Endometrium (tissue), 2 donors: Measurements from ENCODE around the gene HOMER2.
"Not testable (repeated sequence)": the region's sequence is repeated elsewhere in the genome, so short reads cannot be mapped to it uniquely, and the experiment has no call there.

Experiments
- FAIRE-seq: peaks from 2 replicates; lab custom pipeline; 2012; peaks lifted over from hg19 to GRCh38; lab: Jason Lieb, UNC
- donor health status: control.
- donor health status: control.

HOMER2 gene

DNA sequence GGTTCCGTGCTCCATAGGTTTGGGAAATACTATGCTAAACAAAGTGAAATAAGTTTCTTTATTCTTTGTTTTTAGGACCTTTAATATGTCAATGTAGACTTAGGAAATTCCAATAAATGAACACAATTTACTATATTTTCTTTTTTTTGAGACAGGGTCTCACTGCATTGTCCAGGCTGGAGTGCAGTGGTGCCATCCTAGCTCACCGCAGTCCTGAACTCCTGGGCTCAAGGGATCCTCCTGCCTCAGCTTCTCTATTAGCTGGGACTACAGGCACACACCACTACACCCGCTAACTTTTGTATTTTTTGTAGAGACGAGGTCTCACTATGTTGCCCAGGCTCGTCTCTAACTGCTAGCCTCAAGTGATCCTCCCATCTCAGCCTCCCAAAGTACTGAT lies 12.4 kb upstream of the HOMER2 start:
- no peak for FAIRE-seq

DNA sequence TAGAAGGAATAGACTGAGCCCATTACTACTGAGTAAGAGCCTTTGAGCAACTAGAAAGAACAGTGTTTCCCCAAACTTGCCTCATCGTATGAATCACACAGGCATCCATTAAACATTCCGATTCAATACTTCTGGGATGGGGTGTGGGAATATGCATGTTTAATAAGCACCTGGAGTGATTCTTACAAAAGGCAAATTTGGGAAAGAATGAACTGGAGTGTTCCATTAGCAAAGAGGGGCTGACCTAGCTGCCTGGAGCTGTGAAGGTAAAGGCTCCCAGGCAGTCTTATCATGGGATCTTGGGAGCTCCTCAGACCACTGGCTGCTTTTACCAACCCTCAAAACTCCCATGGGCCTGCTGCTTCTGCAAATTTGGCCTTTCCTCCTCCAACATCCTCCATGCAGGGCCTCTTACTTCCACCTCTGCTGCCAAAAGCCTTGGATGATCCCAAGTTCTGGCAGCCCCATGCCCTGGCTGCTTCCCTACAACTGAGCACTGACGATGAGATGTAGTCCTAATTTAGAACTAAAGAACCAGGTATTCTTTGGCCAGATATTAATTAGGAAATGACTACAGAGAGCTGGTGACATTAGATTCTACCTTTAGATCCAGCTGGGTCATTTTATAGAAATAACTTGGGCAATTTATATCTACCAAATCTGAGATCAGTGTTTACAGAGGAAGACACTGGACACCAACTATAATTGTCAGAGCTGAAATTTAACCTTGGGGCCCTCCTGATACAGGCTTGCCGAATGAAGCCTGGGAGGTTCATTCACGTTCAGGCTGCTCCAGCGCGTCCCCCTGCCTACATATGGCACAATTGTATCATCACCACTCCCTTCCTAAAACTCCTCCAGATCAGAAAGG lies 11.2 kb upstream of the HOMER2 start:
- no peak for FAIRE-seq

- no peak for FAIRE-seq
Observed at GRCh38 chr15:82960766-82961165, 8.2 kb upstream of the HOMER2 start.

GRCh38 chr15:82959423-82959822 lies 6.9 kb upstream of the HOMER2 start:
- FAIRE-seq, result no peak

- no peak for FAIRE-seq
Observed at GRCh38 chr15:82958638-82959037, 6.1 kb upstream of the HOMER2 start.

GRCh38 chr15:82951472-82952157 lies 905 bp downstream of the HOMER2 start:
- FAIRE-seq, result no peak

- FAIRE-seq, result no peak
Observed at GRCh38 chr15:82950746-82951370, 1.7 kb downstream of the HOMER2 start.

- no peak for FAIRE-seq
Observed at GRCh38 chr15:82950295-82950694, 2.2 kb downstream of the HOMER2 start.

DNA sequence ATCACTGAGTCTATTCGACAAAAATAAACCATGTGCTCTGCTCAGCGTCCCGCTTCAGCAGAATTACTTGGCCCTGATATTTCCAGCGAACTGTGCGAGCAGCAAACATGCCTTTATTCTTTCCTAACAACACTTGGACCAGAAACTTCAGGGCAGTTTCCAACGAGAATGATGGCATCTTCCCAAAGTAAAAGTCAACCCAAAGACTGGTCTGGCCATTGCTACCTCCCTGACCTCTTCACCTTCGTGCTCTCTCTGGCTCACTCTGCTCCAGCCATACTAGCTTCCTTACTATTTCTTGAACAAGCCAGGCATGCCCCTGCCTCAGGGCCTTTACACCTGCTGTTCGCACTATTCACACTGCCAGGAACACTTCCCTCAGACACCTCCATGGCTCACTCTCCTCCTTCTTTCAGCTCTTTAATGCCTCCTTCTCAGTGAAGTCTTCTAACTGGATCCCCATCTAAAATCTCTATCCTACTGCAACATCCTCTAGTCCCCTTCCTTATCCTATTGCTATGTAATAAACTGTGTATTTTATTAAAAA lies 6.3 kb downstream of the HOMER2 start:
- no peak for FAIRE-seq

DNA sequence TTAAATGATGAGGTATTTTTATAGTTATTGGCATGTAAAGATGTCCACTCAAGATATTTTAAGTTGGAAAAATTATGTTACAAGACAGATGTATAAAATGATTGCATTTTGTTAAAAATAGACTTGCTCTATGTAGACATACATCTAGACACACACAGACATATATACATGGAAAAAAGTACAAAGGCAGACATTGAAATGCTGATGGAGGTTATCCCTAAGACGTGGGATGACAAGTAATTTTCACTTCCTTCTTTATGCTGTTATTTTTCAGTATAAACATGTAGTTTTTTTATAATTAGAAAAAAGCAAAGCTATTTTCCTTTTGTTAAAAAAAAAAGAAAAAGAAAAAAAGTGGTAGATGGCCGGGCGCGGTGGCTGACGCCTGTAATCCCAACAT lies 7.2 kb downstream of the HOMER2 start:
- no peak for FAIRE-seq

- FAIRE-seq, result no peak
Observed at GRCh38 chr15:82944821-82945220, 7.7 kb downstream of the HOMER2 start.

DNA sequence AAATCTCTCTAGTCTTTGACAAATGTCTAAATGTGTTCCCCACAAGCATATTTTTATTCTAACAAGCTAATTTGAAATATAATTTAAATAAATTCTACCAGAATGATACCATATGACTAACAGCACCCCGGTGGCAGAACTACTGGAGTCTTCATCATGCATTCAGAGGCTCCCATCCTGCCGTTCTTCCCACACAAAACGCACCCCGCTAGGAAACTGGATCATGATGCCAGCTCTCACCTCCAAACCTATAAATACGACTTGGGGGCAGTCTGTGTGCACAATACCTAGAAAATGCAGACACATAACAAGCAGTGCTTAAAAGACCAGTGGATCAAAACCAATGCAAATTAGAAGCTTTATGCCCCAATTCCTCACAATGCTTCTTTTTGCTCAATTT lies 8.5 kb downstream of the HOMER2 start:
- no peak for FAIRE-seq

- no peak for FAIRE-seq
Observed at GRCh38 chr15:82943176-82943575, 9.3 kb downstream of the HOMER2 start.

- FAIRE-seq, result no peak
Observed at GRCh38 chr15:82942691-82943090, 9.8 kb downstream of the HOMER2 start.

DNA sequence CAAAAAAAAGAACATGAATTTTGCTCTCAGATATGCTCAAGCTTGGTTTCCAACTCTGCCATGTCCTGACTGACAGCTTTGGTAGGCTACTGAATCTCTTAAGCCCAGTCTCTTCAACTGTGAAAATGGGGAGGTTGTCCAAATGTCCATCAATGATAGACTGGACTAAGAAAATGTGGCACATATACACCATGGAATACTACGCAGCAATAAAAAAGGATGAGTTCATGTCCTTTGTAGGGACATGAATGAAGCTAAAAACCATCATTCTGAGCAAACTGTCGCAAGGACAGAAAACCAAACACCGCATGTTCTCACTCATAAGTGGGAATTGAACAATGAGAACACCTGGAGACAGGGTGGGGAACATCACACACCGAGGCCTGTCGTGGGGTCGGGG lies 12.8 kb downstream of the HOMER2 start:
- FAIRE-seq, result not testable (repeated sequence)

DNA sequence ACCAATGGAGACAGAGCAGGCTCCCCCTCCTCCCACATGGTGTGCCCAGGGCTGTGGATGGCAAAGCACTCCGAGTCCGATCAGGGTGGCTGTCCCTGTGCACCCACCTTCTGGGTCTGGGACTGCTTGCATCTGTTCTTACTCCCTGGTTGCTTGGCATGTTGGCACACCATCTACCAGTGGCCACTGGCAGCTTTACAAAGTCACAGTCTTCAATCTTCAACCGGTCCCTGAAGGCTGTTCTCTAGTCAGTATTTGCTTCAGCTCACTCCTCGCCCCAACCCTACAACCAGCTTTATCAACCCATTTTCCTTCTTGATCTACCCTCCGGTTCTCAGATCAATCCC lies 14.8 kb downstream of the HOMER2 start:
- no peak for FAIRE-seq

GRCh38 chr15:82936966-82937711 lies 15.4 kb downstream of the HOMER2 start:
- no peak for FAIRE-seq

DNA sequence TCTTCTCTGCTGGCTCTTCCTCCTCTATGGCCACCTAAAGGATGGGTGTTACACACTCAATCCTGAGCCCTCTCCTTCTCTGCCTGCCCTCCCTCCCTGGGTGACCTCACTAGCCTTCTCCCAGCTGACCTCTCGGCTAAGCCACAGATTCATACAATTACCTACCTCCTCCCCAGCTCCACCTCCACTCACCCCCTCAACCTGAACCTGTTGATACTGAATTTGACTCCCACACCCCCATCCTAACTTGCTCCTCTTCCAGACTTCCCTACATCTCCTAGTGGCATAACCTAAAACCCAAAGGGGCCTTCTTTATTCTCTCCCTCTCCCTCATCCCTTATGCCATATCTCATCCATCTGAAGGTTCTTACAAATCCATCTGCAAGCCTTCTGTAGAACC lies 17.1 kb downstream of the HOMER2 start:
- FAIRE-seq, result no peak

GRCh38 chr15:82934100-82934880 lies 18.2 kb downstream of the HOMER2 start:
- no peak for FAIRE-seq

DNA sequence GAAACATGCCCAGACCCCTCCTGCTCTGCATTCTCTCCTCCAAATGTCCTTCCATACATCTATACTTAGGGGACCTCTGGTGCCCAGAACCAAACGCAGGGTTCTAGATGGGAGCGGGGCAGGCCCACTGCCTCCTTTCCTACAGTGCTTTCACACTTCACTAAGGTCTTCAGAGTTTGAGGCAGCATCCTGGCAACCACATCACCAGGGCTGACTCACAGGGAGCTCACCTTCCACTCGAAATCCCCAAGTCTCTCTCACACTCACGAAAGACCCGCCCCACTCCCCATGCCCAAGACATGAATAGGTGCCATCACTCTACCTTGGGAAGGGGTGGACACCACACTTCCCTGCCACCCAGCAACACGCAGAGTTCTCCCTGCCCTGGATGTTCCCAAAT lies 18.9 kb downstream of the HOMER2 start:
- no peak for FAIRE-seq

GRCh38 chr15:82931221-82931620 lies 21.3 kb downstream of the HOMER2 start:
- FAIRE-seq, result no peak
